SIG-M5 treated with dmso at 0.1 percent for 504 hours (cell line): ENCODE results near the gene OAS1.
"Not testable (repeated sequence)": the region's sequence is repeated elsewhere in the genome, so short reads cannot be mapped to it uniquely, and the experiment has no call there.

ENCODE experiments used
- DNase-seq: peaks from one replicate; lab custom pipeline; 2025; ENCODE audit not compliant: unreplicated experiment; lab: John Stamatoyannopoulos, UW

OAS1 gene

DNA sequence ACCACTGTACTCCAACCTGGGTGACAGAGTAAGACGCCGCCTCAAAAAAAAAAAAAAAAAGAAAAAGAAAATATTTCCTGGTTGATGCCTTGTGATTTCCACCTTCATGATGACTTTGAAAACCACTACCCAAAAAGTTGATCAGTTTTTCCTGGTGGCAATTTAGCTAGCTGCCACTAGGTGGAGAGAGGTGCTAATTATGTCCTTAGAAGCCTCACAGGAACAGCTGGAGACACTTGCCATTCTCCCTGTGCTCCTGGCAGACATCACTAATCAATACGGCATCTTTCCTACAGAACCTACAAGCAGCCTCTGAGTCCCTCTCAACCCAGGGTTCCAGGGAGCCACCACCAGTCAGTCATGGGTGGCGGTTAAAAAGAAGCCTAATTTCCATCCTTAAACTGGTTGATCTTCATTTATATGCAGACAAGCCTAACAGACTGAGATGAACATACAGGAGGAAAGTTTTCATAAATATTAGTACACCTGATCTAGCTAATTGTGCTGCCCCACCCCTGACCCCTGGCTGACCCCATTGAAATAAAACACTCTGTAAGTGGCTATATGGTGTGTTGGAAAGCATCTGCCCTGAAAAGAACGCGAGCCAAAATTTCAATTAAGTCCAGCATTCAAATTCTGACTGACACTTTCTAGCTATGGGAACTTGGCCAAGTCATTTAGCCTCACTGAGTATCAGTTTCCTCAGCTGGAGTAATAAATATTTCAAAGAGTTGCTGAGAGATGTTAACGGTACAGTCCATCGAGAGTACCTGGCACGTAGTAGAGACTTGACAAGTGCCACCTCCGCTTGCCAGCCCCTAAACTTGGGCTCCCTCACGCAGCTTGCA is 6.2 kb upstream of the OAS1 start:
- DNase-seq = peak; percentile 70

DNA sequence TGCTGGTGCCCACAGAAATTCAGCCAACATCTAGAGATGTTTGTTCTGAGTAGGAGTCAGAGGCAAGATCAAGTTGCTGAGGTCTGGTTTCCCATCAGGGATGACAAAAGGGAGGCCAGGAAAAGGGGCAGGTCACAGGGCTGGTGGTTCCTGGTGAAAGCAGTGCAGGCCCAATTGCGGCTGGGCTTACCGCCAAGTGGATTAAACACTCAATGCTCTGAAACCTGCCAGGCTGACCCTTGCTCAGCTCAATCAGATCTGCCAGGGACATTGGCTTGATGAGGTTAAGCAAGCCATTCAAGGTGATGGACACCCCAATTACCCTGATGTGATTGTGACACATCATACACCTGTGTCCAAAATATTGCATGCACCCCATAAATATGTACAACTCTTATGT is 5.5 kb upstream of the OAS1 start:
- no peak for DNase-seq

DNA sequence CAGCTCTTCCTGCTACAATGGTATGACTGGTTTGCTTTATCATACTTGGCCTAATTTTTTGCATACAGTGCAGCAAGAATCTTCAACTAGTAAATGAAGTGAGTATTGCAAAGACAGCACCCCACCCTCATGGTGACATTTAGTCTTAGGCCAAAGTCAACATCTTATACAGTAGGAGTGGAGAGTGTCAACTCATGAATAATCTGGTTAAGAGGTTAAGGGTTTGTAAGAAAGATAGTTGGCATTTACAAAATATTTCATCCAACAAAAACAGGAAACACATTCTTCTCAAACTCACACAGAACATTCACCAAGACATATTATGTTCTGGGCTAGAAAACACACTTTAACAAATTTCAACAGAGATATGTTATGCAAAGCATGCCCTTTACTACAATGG is 2.2 kb upstream of the OAS1 start:
- no peak for DNase-seq

DNA sequence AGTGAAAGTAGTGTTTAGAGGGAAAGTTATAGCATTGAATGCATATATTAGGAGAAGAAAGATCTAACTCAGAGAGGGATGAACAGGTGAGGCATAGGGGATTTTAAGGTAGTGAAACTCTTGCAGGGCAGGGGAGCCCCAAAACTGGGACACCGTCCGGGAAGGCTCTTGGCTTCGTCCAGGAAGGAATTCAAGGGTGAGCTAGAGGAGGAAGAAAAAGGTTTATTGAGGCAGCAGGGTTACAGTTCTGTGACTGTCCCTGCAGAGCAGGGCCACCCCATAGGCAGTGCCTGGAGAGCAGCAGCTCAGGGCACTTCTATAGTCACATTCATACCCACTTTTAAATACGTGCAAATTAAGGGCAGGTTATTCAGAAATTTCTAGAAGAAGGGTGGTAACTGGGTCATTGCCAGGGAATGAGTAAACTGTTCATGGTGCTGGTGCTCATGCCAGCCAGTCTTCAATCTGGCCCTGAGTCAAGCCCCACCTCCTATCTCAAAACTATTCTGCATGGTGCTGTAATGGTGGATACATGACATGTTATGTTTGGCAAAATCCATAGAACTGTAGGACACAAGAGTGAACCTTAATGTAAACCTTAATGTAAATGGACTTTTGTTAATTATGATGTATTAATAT is 1.2 kb upstream of the OAS1 start:
- DNase-seq = no peak

DNA sequence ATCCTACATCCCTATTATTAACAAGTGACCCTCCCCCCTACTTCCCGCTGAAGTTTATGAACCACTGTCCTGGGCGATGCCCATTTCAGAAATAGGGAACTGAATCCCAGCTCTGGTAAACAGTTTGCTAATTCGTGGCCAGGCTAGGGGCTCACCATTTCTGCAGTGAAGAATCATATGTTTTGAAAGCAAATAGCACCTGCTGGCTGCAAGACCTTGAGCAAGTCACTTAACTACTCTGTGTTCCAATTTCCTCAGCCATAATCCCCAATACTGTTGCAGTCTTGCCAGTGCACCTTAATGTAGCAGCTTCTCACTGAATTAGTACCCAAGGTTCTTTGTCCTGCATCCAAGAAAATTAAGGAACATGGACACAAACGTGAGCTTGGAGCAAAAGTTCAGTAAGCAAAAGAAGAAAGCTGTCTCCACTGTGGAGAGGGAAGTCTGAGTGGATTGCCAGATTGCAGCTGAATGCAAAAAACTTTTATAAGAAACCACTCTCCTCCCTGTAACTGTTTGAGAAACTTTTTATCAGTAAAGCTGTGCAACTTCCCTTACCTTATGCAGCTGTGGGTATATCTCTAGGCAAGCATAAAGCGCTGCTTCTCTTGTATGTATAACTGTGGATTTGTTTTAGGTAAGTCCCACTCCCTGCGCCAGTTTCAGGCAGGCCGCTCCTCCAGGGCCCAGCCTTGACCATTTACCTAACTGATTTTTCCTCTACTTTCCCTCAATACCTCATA is 824 bp downstream of the OAS1 start:
- peak; percentile 51 for DNase-seq

DNA sequence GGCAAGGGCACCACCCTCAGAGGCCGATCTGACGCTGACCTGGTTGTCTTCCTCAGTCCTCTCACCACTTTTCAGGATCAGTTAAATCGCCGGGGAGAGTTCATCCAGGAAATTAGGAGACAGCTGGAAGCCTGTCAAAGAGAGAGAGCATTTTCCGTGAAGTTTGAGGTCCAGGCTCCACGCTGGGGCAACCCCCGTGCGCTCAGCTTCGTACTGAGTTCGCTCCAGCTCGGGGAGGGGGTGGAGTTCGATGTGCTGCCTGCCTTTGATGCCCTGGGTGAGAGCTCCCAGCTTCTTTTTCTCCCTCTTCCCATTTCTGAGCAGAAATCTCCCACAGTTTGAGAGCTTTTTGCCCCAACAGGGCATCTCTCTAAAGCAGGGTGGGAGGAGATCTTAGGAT is 1.8 kb downstream of the OAS1 start:
- no peak for DNase-seq

DNA sequence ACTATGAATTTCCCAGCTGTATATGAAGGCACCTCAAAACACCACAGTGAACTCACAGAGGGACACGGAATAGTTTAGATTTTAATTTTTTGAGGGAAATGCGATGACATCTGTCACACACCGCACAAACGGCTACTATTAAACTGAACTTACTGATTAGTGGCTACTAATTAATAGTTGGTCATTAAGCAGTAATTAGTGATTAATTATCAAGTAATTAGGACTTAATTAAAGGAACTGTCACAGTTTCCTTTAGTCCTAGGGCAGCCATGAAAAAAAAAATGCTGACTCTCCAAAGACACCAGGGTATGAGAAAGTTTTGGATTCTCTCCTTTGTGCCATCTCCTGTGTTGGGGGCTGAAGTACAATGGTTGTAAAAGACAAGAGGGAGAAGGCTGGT is 2.9 kb downstream of the OAS1 start:
- DNase-seq = no peak

DNA sequence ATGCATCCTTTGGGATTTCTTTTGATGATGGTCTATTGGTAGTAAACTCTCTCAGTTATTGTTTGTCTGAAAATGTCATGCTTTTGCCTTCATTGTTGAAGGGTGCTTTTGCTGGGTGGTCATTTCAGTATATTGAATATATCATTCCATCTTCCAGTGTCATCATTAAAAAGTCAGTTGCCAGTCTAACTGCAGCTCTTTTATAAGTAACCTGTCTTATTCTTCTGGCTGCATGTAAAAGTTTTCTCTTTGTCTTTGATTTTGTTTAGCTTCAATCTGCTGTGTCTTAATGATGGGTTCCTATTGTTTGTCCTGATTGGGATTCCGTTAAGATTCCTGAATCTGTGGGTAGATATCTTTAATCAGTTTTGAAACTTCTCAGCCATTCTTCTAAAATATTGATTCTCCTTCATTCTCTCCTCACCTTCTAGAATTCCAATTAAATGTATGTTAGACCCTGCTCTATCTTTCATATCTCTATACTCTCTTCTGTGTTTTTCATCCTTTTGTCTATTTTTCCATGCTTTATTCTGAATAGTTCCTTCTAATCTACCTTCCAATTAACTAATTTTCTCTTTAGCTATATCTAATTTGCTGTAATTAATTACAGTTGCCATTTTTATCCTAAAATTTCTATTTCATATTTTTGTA is 6.4 kb downstream of the OAS1 start:
- DNase-seq = no peak

DNA sequence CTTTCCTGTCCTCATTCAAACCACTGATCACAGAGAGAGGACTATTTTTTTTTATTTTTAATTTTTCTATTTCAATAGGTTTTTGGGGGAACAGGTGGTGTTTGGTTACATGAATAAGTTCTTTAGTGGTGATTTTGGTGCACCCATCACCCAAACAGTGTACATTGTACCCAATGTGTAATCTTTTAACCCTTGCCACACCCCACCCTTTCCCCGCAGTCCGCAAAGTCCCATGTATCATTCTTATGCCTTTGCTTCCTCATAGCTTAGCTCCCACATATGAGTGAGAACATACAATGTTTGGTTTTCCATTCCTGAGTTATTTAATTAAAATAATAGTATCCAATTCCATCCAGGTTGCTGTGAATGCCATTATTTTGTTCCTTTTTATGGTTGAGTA is 7.1 kb downstream of the OAS1 start:
- not testable (repeated sequence) for DNase-seq

DNA sequence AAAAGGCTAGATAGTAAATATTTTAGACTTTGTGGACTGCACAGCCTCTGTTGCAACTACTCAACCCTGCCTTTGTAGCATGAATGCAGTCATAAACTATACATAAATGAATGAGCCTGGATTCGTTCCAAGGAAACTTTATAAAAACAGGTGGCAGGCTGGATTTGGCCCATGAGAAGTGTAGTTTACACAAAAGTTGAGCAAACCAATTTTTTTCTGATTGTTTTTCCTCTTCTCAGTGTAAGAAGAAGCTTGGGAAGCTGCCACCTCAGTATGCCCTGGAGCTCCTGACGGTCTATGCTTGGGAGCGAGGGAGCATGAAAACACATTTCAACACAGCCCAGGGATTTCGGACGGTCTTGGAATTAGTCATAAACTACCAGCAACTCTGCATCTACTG is 9.5 kb downstream of the OAS1 start:
- no peak for DNase-seq

DNA sequence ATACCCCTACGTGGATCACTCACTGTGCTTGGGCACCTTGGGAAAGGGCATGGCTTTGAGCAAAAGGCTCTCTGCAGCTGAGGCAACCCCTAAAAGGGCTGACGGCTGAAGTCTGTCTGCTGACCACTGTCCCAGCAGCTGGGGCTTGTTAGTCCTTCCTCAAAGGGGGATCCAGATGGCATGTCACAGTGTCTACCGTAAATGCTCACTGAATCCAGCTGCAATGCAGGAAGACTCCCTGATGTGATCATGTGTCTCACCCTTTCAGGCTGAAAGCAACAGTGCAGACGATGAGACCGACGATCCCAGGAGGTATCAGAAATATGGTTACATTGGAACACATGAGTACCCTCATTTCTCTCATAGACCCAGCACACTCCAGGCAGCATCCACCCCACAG is 12.4 kb downstream of the OAS1 start:
- no peak for DNase-seq

DNA sequence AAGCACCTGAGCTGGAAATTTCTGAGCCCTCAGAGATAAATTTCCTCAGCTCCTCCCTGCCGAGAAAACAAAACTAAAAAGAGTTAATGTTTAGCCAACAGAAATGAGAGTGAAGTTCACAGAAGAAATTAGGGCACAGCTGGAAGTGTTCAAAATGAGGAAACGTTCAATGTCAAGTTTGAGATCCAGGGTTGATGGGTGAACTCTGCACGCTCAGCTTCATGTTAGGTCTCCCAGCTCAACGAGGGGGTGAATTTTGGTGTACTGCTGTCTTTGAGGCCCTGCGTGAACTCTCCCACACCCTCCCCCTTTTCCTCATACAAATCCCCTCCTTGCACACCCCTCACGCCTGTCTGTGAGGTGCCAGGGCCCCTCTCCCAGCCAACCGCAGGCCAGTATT is 18.2 kb downstream of the OAS1 start:
- no peak for DNase-seq

DNA sequence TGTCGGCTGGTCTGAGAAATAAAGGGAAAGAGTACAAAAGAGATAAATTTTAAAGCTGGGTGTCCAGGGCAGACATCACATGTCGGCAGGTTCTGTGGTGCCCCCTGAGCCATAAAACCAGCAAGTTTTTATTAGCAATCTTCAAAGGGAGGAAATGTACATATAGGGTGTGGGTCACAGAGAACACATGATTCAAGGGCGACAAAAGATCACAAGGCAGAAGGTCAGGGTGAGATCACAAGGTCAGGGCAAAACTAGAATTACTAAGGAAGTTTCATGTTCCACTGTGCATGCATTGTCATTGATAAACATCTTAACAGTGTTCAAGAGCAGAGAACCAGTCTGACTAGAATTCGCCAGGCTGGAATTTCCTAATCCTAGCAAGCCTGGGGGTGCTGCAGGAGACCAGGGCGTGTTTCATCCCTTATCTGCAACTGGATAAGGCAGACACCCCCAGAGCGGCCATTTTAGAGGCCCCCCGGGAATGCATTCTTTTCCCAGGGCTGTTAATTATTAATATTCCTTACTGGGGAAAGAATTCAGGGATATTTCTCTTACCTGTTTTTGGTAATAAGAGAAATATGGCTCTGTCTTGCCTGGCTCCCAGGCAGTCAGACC is 19.8 kb downstream of the OAS1 start:
- DNase-seq = peak; percentile 6

DNA sequence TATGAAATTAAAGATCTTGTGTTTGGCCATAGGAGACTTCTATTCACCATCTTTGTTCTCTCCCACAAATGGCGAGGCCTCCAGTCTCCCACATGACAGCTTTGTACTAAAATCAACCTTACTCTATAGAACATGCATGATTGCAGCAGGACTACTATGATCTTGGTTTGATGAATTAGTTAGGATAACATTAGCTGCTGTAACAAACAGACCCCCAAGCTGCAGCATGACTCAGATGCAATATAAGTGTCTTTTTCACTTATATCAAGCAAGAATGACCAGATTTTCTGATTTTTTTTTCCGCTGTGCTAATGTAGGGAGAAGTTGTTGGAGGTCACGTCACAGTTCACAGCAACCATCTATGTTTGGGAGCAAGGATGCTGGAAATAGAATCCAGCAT is 20.7 kb downstream of the OAS1 start:
- DNase-seq = no peak

DNA sequence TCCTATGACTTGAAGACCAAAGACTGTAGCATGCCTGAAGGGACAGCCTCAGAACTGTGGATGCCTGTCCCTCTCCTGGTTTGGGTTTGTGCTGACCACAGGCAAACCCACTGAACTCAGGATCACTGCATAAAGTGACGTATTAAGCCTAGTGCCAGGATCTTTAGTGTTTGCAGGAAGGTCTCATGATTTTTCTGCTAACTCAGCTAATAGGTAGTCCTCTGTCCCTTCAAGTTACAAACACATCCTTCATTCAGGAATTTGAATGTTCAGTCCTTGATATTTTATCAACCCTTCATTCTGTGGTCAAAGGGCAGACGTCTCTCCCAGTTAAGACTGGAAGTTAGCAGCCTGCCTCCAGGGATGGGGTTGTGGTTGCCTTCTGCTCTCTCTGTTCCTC is 21.2 kb downstream of the OAS1 start:
- no peak for DNase-seq

DNA sequence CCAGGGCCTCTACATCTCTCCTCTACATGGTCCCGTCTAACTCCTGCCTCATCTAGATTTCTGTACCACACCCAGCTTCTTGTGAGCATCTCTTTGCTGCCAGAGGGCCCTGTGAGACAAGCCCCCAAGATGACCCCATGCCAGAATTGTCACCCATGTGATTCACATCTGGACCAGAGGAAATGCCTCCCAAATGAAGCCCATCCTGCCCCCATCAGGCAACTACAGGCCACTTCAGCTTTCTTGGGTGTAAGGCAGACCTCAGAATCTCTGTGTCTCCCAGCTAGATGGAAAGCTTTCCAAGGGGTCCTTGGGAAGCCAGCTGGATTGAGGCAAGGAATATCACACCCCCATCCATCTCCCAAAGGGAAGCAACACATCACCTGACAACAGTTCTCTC is 22.2 kb downstream of the OAS1 start:
- DNase-seq = no peak

DNA sequence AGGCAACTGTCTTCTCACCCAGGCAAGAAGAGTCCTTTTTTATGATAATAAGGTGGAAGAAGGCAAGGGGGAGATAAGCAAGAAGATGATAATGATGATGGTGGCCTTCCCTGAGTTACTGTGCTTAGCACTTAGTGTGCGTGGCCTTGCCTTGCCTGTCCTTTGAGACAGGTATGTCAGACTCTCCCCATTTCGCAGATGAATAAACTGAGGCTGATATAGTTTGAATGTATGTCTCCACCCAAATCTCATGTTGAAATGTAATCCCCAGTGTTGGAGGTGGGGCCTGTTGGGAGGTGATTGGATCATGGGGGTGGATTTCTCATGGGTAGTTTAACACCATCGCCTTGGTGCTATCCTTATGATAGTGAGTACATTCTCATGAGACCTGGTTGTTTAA is 23.0 kb downstream of the OAS1 start:
- DNase-seq = no peak

DNA sequence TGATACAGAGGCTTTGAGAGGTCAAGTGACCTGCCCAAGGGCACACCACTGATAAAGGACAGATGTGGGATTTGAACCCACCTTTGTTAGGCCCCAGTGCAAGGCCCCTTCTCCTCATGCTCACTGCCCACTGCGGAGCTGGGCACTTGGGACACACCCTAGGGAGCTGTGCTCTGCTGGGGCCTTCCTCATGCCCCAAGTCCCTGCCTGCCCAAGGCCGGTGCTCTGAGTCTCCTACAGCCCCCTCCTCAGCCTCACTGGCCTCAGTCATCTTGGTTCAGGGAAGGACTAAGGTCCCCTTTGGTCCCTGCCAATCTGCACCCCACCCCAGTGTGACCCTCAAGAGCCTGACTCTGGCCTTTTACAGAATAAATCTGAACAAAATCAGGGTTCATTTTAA is 23.6 kb downstream of the OAS1 start:
- no peak for DNase-seq

DNA sequence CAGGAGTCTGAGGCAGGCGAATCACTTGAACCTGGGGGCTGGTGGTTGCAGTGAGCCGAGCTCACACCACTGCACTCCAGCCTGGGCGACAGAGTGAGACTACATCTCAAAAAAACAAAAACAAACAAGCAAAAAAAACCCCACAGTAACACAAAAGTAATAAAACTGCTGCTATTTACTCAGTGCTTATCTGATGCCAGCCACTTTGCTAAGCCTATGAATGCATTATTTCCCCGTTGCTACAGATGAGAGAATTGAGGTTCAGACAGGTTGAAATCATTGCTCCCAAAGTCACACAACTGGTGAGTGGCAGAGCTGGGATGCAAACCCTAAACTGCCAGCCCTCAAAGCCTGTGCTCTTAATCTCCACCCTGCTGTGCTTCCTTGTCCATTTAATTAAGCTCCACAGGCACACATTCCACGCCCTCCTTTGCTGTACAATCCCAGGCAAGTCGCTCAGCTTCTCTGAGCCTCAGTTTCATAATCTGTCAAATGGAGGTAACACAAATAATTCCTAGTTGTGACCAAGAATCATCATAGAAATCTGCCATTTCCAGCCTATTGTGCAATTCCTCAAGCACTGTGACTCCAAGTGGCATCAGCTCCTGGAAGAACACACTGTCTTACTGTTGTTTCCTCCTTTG is 25.8 kb downstream of the OAS1 start:
- no peak for DNase-seq

DNA sequence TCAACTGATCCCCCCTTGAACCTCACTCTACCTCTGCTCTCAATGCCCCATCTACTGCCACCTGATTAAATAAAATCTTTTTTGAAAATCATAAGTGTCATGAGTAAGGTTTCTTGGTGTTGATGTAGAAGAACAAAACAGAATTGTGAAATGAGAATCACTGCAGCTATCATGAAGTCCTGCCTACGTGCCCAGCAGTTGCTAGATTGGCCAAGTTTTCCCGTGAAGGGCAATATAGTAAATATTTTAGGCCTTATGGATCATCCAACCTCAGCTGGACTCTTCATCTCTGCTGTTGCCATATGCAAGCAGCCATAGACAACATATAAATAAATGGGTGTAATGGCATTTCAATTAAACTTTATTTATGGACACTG is 26.4 kb downstream of the OAS1 start:
- DNase-seq = no peak

DNA sequence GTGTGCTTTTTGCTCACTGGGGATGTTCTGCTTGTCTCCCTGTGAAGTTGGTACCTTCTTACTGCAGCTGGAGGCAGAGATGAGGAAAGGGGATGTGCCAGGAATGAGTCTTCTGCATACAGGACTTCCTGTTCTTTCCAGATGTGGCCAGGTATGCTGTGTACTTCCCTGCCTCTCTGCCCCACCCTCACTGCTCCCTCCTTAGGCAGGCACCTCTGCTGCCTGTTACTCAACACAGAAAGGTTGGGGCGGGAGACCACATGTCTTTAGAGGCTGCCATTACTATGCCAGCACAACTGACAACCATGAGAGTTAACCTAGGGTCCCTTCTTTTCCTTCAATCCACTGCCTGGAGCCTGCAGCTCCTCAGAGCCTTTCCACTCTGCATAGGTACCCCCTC is 29.5 kb downstream of the OAS1 start:
- no peak for DNase-seq
